ENCODE results near the gene SLX9. TPM values are rescaled to one million over a fixed set of nuclear protein-coding genes. Genes with fewer than 3 reads are reported as not detected.
A peak's percentile ranks its signal among the peaks of the same experiment; 100 is the strongest.

Gene SLX9
- total RNA-seq, 1 donor from 2014 or later, result 31.8 TPM

GRCh38 chr21:44892536-44893277, 47.1 kb upstream of the SLX9 start:
- Mint-ChIP-seq H3K4me3 (no peak overlapping the region), H3K4me1 (no peaks in the 10 kb centered on the region), H3K9me3 (no peaks in the 10 kb centered on the region), H3K27me3 (ENCODE audit: low read depth) (peaks cover 11% of the 10 kb centered on the region), H3K36me3 (no peaks in the 10 kb centered on the region), H3K27ac (no peak overlapping the region)
- TF ChIP-seq, protein P1, sequence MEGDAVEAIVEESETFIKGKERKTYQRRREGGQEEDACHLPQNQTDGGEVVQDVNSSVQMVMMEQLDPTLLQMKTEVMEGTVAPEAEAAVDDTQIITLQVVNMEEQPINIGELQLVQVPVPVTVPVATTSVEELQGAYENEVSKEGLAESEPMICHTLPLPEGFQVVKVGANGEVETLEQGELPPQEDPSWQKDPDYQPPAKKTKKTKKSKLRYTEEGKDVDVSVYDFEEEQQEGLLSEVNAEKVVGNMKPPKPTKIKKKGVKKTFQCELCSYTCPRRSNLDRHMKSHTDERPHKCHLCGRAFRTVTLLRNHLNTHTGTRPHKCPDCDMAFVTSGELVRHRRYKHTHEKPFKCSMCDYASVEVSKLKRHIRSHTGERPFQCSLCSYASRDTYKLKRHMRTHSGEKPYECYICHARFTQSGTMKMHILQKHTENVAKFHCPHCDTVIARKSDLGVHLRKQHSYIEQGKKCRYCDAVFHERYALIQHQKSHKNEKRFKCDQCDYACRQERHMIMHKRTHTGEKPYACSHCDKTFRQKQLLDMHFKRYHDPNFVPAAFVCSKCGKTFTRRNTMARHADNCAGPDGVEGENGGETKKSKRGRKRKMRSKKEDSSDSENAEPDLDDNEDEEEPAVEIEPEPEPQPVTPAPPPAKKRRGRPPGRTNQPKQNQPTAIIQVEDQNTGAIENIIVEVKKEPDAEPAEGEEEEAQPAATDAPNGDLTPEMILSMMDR (IDR thresholded peaks at IDR 0.05; ENCODE audit: unreplicated experiment), result peak; percentile 79
- DNase-seq (ENCODE audit: low spot score in 2 of 2, unreplicated experiment in 2 of 2), result peak in 1 of 2 experiments; percentile 75

GRCh38 chr21:44893278-44893556, 46.6 kb upstream of the SLX9 start:
- H3K9me3 Mint-ChIP-seq, result no peaks in the 10 kb centered on the region

GRCh38 chr21:44893948-44894656, 45.7 kb upstream of the SLX9 start:
- Mint-ChIP-seq H3K9me3 (no peaks in the 10 kb centered on the region), H3K4me1 (peaks cover 3% of the 10 kb centered on the region), H3K27me3 (ENCODE audit: low read depth) (peaks cover 15% of the 10 kb centered on the region), H3K36me3 (no peaks in the 10 kb centered on the region), H3K4me3 (no peak overlapping the region), H3K27ac (no peak overlapping the region)
- TF ChIP-seq, protein P1 (IDR thresholded peaks at IDR 0.05; ENCODE audit: unreplicated experiment), result no peak
- no peak for DNase-seq (ENCODE audit: low spot score in 2 of 2, unreplicated experiment in 2 of 2)

More at GRCh38 chr21:44893278-44893556, 46.6 kb upstream of the SLX9 start:
- no peak overlapping the region for H3K4me3 Mint-ChIP-seq
- no peaks in the 10 kb centered on the region for H3K36me3 Mint-ChIP-seq
- H3K27ac Mint-ChIP-seq, result no peak overlapping the region
- TF ChIP-seq, protein P1 (IDR thresholded peaks at IDR 0.05; ENCODE audit: unreplicated experiment), result no peak
- no peak for DNase-seq (ENCODE audit: low spot score in 2 of 2, unreplicated experiment in 2 of 2)
- H3K4me1 Mint-ChIP-seq, result no peaks in the 10 kb centered on the region
- peaks cover 11% of the 10 kb centered on the region for H3K27me3 Mint-ChIP-seq (ENCODE audit: low read depth)

GRCh38 chr21:44894687-44895302, 45.0 kb upstream of the SLX9 start:
- TF ChIP-seq, protein P1 (IDR thresholded peaks at IDR 0.05; ENCODE audit: unreplicated experiment), result no peak
- Mint-ChIP-seq H3K9me3 (no peaks in the 10 kb centered on the region), H3K4me3 (no peak overlapping the region), H3K27ac (no peak overlapping the region), H3K4me1 (peaks cover 3% of the 10 kb centered on the region), H3K36me3 (no peaks in the 10 kb centered on the region), H3K27me3 (ENCODE audit: low read depth) (peaks cover 15% of the 10 kb centered on the region)
- DNase-seq (ENCODE audit: low spot score in 2 of 2, unreplicated experiment in 2 of 2), result no peak

GRCh38 chr21:44895859-44896258, 44.0 kb upstream of the SLX9 start:
- no peak for DNase-seq (ENCODE audit: low spot score in 2 of 2, unreplicated experiment in 2 of 2)
- peaks cover 15% of the 10 kb centered on the region for H3K27me3 Mint-ChIP-seq (ENCODE audit: low read depth)
- H3K36me3 Mint-ChIP-seq, result no peaks in the 10 kb centered on the region
- no peak overlapping the region for H3K4me3 Mint-ChIP-seq
- peaks cover 3% of the 10 kb centered on the region for H3K4me1 Mint-ChIP-seq
- TF ChIP-seq, protein P1 (IDR thresholded peaks at IDR 0.05; ENCODE audit: unreplicated experiment), result no peak
- H3K9me3 Mint-ChIP-seq, result no peaks in the 10 kb centered on the region
- no peak overlapping the region for H3K27ac Mint-ChIP-seq
